Esophagus muscularis mucosa (tissue), 4 donors: ENCODE measurements around the gene TNFRSF11A. TPM values are rescaled to one million over a fixed set of nuclear protein-coding genes. Genes with fewer than 3 reads are reported as not detected.

Experiments
- DNase-seq: peaks from one replicate; pipeline ENCODE4 v3.0.0-alpha.2; 2017; ENCODE audit errors: extremely low spot score
- H3K27ac ChIP-seq, 4 donors: fragments of 200-600 bp; sonication (generic); replicated peaks in 1 of 4; 1 replicate in 3 of 4; 2 replicates in 1 of 4; pipeline ENCODE4 v1.5.1; 2016 to 2019; ENCODE audit warnings: mild to moderate bottlenecking in 1 of 4
- H3K27me3 ChIP-seq, 4 donors: fragments of 200-600 bp; sonication (generic); one replicate each; pipeline versions ENCODE4 v1.5.1 to v1.6.0; 2016 to 2019
- H3K36me3 ChIP-seq, 4 donors: fragments of 200-600 bp; sonication (generic); one replicate each; pipeline ENCODE4 v1.5.1; 2016 to 2019
- H3K4me1 ChIP-seq, 4 donors: fragments of 200-600 bp; sonication (generic); one replicate each; pipeline ENCODE4 v1.5.1; 2016 to 2019
- H3K4me3 ChIP-seq, 4 donors: fragments of 200-600 bp; sonication (generic); 1 replicate in 2 of 4; 2 replicates in 2 of 4; pipeline ENCODE4 v1.5.1; 2016 to 2019; ENCODE audit warnings: mild to moderate bottlenecking in 4 of 4, moderate library complexity in 1 of 4
- H3K9me3 ChIP-seq, 4 donors: fragments of 200-600 bp; sonication (generic); 1 replicate in 3 of 4; 2 replicates in 1 of 4; pipeline ENCODE4 v1.5.1; 2016 to 2019
- EP300 ChIP-seq: sonication (generic); formaldehyde crosslinking; IDR thresholded peaks from one replicate; pipeline ENCODE4 v1.6.1; 2017; ENCODE audit warnings: antibody characterized with exemption
- POLR2A ChIP-seq: fragments of 450-650 bp; IDR thresholded peaks from one replicate; pipeline ENCODE4 v1.6.1; 2017; ENCODE audit warnings: antibody characterized with exemption, moderate library complexity, mild to moderate bottlenecking, low read depth
- POLR2AphosphoS5 ChIP-seq, 2 donors: sonication (generic); formaldehyde crosslinking; IDR thresholded peaks; one replicate each; pipeline ENCODE4 v1.6.1; 2017; ENCODE audit warnings: antibody characterized with exemption in 2 of 2
- whole genome bisulfite sequencing: methylation state at CpG from one replicate; pipeline ENCODE4 v1.1.5; 2018; 5-methylcytosine and 5-hydroxymethylcytosine counted together
- intact Hi-C: fragments of 100-400 bp; cut with DNase I; formaldehyde crosslinking; loops from one replicate; pipeline ENCODE4 v1.15.1; 2023
- total RNA-seq, 4 donors: library from RNA; depleted of rRNA; stranded (reverse); fragments of >200 nt; gene quantifications; one replicate each; pipeline versions ENCODE4 v1.1.0 to v1.2.1, GENCODE V29; 2016
- TF ChIP-seq, protein P1 (sequence below), 3 experiments: fragments of 200-600 bp in 2 of 3; fragments of 450-650 bp in 1 of 3; sonication (generic) in 2 of 3; IDR thresholded peaks; one replicate each; pipeline ENCODE4 v1.5.1; 2017 to 2019; ENCODE audit warnings: antibody characterized with exemption in 3 of 3, mild to moderate bottlenecking in 2 of 3, moderate library complexity in 1 of 3

Gene TNFRSF11A
- total RNA-seq, 4 donors from 2014 or later: 1.2 to 3.9 (median 2.0) TPM

DNA sequence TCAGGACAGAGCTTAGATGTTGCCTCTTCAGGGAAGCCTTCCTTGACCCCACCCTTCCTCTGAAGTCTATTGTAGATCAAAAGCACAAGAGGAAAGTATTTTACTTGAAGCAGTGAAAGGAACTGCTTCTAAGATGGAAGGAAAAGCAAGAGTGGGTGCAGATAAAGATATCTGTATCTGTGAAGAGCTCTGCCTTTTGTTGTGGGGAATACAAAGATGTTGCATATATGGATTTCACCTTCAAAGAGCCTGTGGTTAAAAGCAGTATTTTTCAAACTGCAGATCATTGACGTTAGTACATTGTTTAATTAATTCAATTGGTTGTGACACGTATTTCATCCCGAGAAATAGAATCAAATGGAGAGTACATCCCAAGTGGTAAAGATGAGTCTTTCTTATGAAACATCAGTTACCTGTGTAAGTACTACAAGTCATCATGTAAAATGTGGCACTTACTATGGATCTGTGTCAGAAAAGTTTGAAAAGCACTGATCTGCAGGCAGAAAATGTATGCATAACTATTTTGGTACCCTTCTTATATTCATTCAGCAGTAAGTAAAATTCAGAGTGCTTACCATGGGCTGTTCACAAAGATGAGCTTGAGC lies 24.6 kb upstream of the TNFRSF11A start:
- WGBS: 97% methylated on average over 3 of the region's 3 CpGs
- DNase-seq: no peak
- Histone ChIP-seq H3K9me3 (no peaks in the 10 kb centered on the region), H3K4me3 (no peak overlapping the region), H3K36me3 (peaks cover 2 to 69% (median 42%) of the 10 kb centered on the region in 4 donors), H3K4me1 (no peaks in the 10 kb centered on the region), H3K27ac (no peak overlapping the region), H3K27me3 (no peaks in the 10 kb centered on the region)
- TF ChIP-seq POLR2AphosphoS5 (IDR thresholded peaks at IDR 0.05) (no peak), EP300 (no peak), POLR2A (no peak)
- TF ChIP-seq, protein P1, sequence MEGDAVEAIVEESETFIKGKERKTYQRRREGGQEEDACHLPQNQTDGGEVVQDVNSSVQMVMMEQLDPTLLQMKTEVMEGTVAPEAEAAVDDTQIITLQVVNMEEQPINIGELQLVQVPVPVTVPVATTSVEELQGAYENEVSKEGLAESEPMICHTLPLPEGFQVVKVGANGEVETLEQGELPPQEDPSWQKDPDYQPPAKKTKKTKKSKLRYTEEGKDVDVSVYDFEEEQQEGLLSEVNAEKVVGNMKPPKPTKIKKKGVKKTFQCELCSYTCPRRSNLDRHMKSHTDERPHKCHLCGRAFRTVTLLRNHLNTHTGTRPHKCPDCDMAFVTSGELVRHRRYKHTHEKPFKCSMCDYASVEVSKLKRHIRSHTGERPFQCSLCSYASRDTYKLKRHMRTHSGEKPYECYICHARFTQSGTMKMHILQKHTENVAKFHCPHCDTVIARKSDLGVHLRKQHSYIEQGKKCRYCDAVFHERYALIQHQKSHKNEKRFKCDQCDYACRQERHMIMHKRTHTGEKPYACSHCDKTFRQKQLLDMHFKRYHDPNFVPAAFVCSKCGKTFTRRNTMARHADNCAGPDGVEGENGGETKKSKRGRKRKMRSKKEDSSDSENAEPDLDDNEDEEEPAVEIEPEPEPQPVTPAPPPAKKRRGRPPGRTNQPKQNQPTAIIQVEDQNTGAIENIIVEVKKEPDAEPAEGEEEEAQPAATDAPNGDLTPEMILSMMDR (IDR thresholded peaks at IDR 0.05): no peak
- intact Hi-C loops: no loop called here

DNA sequence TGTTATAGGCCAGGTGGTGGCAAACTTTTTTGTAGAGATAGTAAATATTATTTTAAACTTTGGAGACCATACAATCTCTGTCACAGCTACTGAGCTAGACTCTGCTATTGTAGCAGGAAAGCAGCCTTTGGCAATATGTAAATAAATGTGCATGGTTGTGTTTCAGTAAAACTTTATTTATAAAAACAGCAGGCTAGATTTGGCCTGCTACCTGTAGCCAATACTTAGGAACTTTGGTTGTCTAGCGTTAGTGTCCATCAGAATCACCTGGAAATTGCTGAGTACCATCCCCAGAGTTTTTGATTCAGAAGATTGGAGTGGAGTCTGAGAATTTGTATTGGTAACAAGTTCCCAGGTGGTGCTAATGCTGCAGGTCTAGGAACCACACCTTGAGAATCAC lies 23.8 kb upstream of the TNFRSF11A start:
- Histone ChIP-seq H3K36me3 (peaks cover 2 to 68% (median 42%) of the 10 kb centered on the region in 4 donors), H3K27ac (no peak overlapping the region), H3K9me3 (no peaks in the 10 kb centered on the region), H3K27me3 (no peaks in the 10 kb centered on the region), H3K4me3 (no peak overlapping the region), H3K4me1 (no peaks in the 10 kb centered on the region)
- TF ChIP-seq EP300 (no peak), POLR2A (no peak), POLR2AphosphoS5 (IDR thresholded peaks at IDR 0.05) (no peak)
- TF ChIP-seq, protein P1 (IDR thresholded peaks at IDR 0.05): no peak
- intact Hi-C loops: no loop called here
- DNase-seq: no peak
- 92% methylated on average over 1 of the region's 1 CpG for WGBS

DNA sequence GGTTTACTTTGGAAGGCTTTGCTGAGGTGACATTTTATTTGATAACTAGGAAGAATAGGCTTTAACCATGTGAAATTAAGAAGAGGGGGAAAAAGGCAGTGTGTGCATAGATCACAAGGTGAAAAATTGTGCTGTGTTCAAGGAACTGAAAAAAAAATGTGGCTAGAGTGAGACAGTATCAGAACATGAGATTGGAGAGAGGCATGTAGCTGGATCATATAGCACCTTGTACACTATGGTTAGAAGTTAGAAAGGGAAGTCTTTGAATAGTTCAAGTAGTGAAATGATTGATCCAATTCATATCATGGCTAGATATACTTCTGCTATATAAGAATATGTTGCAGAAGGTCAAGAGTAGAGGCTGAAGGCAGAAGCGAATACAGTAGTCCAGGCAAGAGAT lies 12.3 kb upstream of the TNFRSF11A start:
- no peak overlapping the region for H3K4me3 ChIP-seq
- TF ChIP-seq, protein P1 (IDR thresholded peaks at IDR 0.05): no peak
- DNase-seq: no peak
- WGBS: 95% methylated on average over 1 of the region's 1 CpG
- no peak overlapping the region for H3K27ac ChIP-seq
- H3K9me3 ChIP-seq: no peaks in the 10 kb centered on the region
- H3K4me1 ChIP-seq: no peaks in the 10 kb centered on the region
- intact Hi-C loops: no loop called here
- no peaks in the 10 kb centered on the region for H3K27me3 ChIP-seq
- peaks cover 6 to 22% (median 13%) of the 10 kb centered on the region in 4 donors for H3K36me3 ChIP-seq

DNA sequence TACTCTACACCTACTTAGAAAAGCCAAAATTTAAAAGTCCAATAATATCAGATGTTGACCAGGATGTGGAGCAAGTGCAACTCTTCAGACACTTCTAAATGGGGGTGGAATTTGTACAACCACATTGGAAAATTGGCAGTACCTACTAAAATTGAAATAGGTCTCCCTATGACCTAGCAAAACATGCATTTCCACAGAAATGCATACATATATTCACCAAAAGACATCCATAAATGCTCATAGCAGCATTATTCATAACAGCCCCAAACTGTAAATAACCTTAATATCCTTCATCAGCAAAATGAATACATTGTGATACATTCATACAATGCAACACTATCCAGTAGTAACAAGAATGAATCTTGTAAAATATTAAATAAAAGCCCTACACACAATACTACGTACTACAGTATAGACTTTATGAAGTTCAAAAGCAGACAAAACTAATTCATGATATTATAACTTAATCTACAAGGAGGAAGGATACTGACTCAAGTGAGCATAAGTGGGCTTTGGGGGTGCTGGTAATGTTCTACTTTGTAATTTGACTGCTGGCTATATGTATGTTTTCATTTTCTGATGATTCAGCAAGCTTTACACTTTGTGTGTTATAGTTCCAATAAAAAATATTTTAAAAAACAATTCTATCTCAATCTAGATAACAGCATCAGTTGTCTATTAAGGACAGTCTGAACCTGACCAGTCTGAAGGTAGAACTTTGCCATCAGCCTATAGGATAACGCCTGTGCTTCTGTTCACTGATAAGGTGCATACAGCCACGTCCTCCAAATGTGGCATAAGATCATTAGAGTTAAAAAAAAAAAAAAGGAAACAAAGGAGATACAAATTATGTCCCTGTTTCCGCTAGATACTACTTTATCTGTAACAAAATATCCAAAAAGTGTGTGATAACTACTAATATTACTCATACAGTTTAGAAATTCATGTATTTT lies 6.6 kb upstream of the TNFRSF11A start:
- intact Hi-C loops: no loop called here
- WGBS: 66% methylated on average over 4 of the region's 4 CpGs

More for the DNA sequence above, 6.6 kb upstream of the TNFRSF11A start:
- TF ChIP-seq EP300: no peak
- TF ChIP-seq POLR2AphosphoS5 (IDR thresholded peaks at IDR 0.05): no peak
- TF ChIP-seq, protein P1 (IDR thresholded peaks at IDR 0.05): no peak
- no peak for TF ChIP-seq POLR2A
- H3K4me1 ChIP-seq: no peaks in the 10 kb centered on the region
- H3K36me3 ChIP-seq: no peaks in the 10 kb centered on the region
- no peak for DNase-seq
- no peak overlapping the region for H3K4me3 ChIP-seq
- H3K27ac ChIP-seq: no peak overlapping the region
- peaks cover 0 to 6% (median 3%) of the 10 kb centered on the region in 4 donors for H3K27me3 ChIP-seq
- H3K9me3 ChIP-seq: no peaks in the 10 kb centered on the region
